ENCODE results near the gene SLX9.

DNA sequence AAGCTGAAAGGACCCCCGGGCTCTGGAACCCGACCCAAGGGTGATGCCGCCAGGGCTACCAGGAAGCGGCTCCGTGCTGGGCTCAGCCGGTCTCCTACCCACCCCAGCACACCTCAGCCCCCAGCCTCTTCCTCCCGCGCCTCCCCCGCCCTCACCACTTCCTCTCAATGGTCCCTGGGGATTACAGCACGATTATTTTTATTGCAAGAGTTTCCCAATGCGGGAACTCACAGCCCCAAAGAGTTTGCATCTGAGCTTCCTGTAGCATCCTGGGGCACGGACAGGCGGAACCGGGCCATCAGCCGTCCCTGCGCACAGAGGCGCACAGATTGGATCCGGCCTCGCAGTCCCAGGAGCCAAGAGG is 8.7 kb upstream of the SLX9 start:
- TF ChIP-seq, protein P1, sequence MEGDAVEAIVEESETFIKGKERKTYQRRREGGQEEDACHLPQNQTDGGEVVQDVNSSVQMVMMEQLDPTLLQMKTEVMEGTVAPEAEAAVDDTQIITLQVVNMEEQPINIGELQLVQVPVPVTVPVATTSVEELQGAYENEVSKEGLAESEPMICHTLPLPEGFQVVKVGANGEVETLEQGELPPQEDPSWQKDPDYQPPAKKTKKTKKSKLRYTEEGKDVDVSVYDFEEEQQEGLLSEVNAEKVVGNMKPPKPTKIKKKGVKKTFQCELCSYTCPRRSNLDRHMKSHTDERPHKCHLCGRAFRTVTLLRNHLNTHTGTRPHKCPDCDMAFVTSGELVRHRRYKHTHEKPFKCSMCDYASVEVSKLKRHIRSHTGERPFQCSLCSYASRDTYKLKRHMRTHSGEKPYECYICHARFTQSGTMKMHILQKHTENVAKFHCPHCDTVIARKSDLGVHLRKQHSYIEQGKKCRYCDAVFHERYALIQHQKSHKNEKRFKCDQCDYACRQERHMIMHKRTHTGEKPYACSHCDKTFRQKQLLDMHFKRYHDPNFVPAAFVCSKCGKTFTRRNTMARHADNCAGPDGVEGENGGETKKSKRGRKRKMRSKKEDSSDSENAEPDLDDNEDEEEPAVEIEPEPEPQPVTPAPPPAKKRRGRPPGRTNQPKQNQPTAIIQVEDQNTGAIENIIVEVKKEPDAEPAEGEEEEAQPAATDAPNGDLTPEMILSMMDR (IDR thresholded peaks at IDR 0.05; ENCODE audit: low read depth, low read length, poor library complexity, severe bottlenecking) = no peak
- peak; percentile 89; the same call in 1 of the 2 replicates for TF ChIP-seq EZH2phosphoT487 (IDR thresholded peaks at IDR 0.05; ENCODE audit: borderline replicate concordance, low read length)
